Measurements from ENCODE around the gene HMCN2. TPM values are rescaled to one million over a fixed set of nuclear protein-coding genes. Genes with fewer than 3 reads are reported as not detected.

The HMCN2 gene
- polyA plus RNA-seq, 2 of the 4 experiments (the other 2 are of a cell fraction), result 0.01 TPM; not detected in 1

DNA sequence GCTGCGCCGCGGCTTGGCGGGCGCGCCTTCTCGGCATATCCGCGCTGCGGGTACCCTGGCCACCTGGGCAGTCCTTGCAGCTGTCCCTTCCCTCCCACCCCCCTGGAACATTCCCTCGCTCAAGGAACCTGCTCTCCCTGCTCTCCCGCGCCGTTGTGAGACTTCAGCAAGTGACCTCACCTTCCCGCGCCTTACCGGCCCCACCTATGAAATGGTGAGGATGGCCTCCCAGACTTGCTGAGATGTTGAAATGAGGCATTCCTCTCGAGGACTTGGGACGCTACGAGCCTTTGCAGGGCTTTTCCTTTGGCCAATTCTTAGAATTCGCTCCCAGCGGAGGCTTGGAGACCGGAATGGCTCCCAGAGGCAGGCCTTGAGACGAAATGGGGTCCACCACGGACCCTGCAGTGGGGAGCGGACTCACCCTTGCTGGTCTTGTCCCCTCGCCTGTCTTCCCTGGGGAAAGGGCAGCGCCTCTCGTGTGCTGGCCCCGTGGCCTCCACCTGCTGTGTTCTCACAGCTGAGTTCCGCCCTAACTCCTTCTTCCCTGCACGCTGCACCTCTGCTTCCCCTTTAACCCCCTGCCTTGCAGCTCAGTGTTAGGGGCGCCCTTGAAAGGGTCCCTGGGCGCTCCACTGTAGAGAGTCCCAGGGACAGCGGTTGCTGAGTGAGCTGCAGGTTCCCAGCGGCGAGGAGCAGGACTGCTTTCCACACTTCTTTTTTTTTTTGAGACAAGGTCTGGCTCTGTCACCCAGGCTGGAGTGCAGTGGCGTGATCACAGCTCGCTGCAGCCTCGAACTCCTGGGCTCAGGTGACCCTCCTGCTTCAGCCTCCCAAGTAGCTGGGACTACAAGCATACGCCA, 907 bp downstream of the HMCN2 start:
- H3K27ac ChIP-seq, result no peak overlapping the region
- ChIA-PET POLR2A (no interaction called here), CTCF (interaction anchor here (1.2 to 1.9 kb wide), 3 partner anchors 23 to 159 kb away, joined by 3 to 8 read pairs (median 7); no protein-coding TSS in a partner anchor)
- FAIRE-seq (no peak), ATAC-seq (peak in 1 of 2 experiments; percentile 48; a peak in 3 of 6 replicates), DNase-seq (ENCODE audit: low read depth in 1 of 2, low spot score in 1 of 2) (no peak)
- peaks cover 11% of the 10 kb centered on the region for H3K4me1 ChIP-seq
- H3K9me3 ChIP-seq, result no peaks in the 10 kb centered on the region
- 31% methylated on average over 35 of the region's 41 CpGs for WGBS (ENCODE audit: missing lambda C conversion rate)
- TF ChIP-seq RFX5 (IDR thresholded peaks at IDR 0.05), result no peak
- no peak for TF ChIP-seq SMC3 (IDR thresholded peaks at IDR 0.05)
- TF ChIP-seq, protein P1, sequence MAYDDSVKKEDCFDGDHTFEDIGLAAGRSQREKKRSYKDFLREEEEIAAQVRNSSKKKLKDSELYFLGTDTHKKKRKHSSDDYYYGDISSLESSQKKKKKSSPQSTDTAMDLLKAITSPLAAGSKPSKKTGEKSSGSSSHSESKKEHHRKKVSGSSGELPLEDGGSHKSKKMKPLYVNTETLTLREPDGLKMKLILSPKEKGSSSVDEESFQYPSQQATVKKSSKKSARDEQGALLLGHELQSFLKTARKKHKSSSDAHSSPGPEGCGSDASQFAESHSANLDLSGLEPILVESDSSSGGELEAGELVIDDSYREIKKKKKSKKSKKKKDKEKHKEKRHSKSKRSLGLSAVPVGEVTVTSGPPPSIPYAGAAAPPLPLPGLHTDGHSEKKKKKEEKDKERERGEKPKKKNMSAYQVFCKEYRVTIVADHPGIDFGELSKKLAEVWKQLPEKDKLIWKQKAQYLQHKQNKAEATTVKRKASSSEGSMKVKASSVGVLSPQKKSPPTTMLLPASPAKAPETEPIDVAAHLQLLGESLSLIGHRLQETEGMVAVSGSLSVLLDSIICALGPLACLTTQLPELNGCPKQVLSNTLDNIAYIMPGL (CRISPR knock-in tag; IDR thresholded peaks at IDR 0.05; ENCODE audit: borderline replicate concordance), result no peak
- TF ChIP-seq CBX8 (IDR thresholded peaks at IDR 0.05), result no peak
- TF ChIP-seq SREBF2 (IDR thresholded peaks at IDR 0.05), result no peak
- TF ChIP-seq FOSB (CRISPR knock-in tag; IDR thresholded peaks at IDR 0.05), result no peak
- H3K4me2 ChIP-seq, result peak overlapping the region; percentile 94
- peak overlapping the region; percentile 31; the same call in 2 of the 3 replicates for H3K4me3 ChIP-seq

DNA sequence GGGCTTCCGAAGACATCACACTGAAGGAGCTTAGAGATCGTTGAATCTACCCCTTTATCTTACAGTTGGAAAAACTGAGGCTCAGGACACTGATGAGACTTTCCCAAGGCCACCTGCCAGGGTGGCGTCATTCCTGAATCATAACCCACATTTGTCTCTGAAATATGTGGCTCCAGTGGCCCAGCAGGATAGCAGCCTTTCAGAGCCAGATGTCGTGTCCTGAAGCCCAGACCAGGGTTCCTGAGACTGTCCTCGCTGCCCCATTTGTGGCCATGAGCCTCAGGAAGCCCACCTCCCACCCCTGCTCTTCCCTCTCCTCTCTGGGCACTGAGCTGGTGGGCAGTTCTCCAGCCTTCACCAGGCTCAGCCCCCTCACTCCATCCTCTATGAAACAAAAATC, 2.4 kb downstream of the HMCN2 start:
- H3K27ac ChIP-seq, result no peak overlapping the region
- DNase-seq (ENCODE audit: low read depth in 1 of 2, low spot score in 1 of 2) (no peak), ATAC-seq (no peak), FAIRE-seq (no peak)
- H3K9me3 ChIP-seq, result no peaks in the 10 kb centered on the region
- POLR2A ChIA-PET, result interaction anchor here (0.5 kb wide), 1 partner anchor 420 kb away, joined by 8 read pairs; no protein-coding TSS in a partner anchor
- WGBS (ENCODE audit: missing lambda C conversion rate), result 56% methylated on average over 5 of the region's 5 CpGs
- TF ChIP-seq RARB (CRISPR knock-in tag; IDR thresholded peaks at IDR 0.05) (no peak), POLR2AphosphoS2 (conservative IDR thresholded peaks at IDR 0.05; ENCODE audit: low read length) (no peak), HOXB13 (CRISPR knock-in tag; IDR thresholded peaks at IDR 0.05; ENCODE audit: low read depth) (no peak), JUNB (IDR thresholded peaks at IDR 0.05) (no peak), SMC3 (IDR thresholded peaks at IDR 0.05) (no peak), CHD2 (IDR thresholded peaks at IDR 0.05; ENCODE audit: low read length, partially characterized antibody) (no peak), EP300 (IDR thresholded peaks at IDR 0.05) (no peak)
- H3K4me1 ChIP-seq, result peaks cover 11% of the 10 kb centered on the region
- CTCF ChIA-PET, result interaction anchor here (0.6 to 1.4 kb wide), 3 partner anchors 17 to 74 kb away, joined by 3 to 4 read pairs (median 3); no protein-coding TSS in a partner anchor
- H3K4me2 ChIP-seq, result no peak overlapping the region
- no peak overlapping the region for H3K4me3 ChIP-seq

DNA sequence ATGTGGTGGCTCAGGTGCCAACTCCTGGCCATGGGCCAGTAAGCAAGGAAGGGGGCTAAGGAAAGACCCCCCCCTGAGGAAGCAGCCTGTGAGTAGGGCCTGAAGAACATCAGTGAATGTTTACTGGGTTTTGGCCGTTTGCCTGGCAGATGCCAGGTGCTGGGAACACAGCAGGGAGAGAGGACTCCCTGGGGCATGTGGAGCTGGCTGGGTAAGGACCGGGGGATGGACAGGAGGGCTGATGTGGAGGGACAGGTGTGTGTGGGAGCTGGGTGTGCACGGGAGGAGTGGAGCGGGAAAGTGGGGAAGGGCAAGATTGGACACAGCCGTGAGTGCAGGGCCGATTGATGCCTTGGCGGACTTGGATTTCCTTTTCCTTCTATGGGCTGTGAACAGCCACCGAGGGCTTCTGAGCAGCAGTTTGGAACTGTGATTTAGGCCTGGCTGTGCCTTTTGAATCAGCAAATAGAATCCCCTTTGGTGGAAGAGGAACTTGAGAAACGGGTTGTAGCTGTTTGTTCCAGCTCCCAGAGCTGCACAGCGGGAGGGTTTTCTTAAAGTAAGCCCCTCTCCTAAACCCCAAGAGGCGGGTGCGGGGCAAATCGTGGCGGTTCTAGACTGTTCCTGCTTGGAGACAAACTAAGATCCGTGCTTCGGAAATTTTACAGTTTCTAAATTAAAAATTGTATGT, 3.1 kb downstream of the HMCN2 start:
- POLR2A ChIA-PET, result interaction anchor here (0.5 kb wide), 1 partner anchor 419 kb away, joined by 8 read pairs; no protein-coding TSS in a partner anchor
- Histone ChIP-seq H3K9me3 (no peaks in the 10 kb centered on the region), H3K4me3 (no peak overlapping the region), H3K4me1 (peaks cover 11% of the 10 kb centered on the region), H3K27ac (no peak overlapping the region), H3K4me2 (no peak overlapping the region)
- ATAC-seq, result no peak
- WGBS (ENCODE audit: missing lambda C conversion rate), result 59% methylated on average over 16 of the region's 16 CpGs
- CTCF ChIA-PET, result interaction anchor here (0.6 to 1.0 kb wide), 2 partner anchors 16 to 48 kb away, joined by 3 to 4 read pairs; no protein-coding TSS in a partner anchor
- no peak for FAIRE-seq
- no peak for DNase-seq (ENCODE audit: low read depth in 1 of 2, low spot score in 1 of 2)
- TF ChIP-seq CHD2 (IDR thresholded peaks at IDR 0.05; ENCODE audit: low read length, partially characterized antibody) (no peak), TP53 (CRISPR knock-in tag; IDR thresholded peaks at IDR 0.05) (no peak), ZC3H11A (IDR thresholded peaks at IDR 0.05) (no peak), MAZ (IDR thresholded peaks at IDR 0.05; ENCODE audit: borderline replicate concordance, low read depth, low read length) (no peak), FOSL2 (IDR thresholded peaks at IDR 0.05) (no peak), FOSL2 (CRISPR knock-in tag; IDR thresholded peaks at IDR 0.05) (no peak), KDM1A (IDR thresholded peaks at IDR 0.05; ENCODE audit: low read depth) (no peak), GATA3 (IDR thresholded peaks at IDR 0.05; ENCODE audit: borderline replicate concordance) (no peak)
- TF ChIP-seq, protein P2, sequence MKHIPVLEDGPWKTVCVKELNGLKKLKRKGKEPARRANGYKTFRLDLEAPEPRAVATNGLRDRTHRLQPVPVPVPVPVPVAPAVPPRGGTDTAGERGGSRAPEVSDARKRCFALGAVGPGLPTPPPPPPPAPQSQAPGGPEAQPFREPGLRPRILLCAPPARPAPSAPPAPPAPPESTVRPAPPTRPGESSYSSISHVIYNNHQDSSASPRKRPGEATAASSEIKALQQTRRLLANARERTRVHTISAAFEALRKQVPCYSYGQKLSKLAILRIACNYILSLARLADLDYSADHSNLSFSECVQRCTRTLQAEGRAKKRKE (CRISPR knock-in tag; IDR thresholded peaks at IDR 0.05; ENCODE audit: low read depth), result no peak
- TF ChIP-seq, protein P3, sequence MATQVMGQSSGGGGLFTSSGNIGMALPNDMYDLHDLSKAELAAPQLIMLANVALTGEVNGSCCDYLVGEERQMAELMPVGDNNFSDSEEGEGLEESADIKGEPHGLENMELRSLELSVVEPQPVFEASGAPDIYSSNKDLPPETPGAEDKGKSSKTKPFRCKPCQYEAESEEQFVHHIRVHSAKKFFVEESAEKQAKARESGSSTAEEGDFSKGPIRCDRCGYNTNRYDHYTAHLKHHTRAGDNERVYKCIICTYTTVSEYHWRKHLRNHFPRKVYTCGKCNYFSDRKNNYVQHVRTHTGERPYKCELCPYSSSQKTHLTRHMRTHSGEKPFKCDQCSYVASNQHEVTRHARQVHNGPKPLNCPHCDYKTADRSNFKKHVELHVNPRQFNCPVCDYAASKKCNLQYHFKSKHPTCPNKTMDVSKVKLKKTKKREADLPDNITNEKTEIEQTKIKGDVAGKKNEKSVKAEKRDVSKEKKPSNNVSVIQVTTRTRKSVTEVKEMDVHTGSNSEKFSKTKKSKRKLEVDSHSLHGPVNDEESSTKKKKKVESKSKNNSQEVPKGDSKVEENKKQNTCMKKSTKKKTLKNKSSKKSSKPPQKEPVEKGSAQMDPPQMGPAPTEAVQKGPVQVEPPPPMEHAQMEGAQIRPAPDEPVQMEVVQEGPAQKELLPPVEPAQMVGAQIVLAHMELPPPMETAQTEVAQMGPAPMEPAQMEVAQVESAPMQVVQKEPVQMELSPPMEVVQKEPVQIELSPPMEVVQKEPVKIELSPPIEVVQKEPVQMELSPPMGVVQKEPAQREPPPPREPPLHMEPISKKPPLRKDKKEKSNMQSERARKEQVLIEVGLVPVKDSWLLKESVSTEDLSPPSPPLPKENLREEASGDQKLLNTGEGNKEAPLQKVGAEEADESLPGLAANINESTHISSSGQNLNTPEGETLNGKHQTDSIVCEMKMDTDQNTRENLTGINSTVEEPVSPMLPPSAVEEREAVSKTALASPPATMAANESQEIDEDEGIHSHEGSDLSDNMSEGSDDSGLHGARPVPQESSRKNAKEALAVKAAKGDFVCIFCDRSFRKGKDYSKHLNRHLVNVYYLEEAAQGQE (IDR thresholded peaks at IDR 0.05), result no peak
- TF ChIP-seq, protein P4, sequence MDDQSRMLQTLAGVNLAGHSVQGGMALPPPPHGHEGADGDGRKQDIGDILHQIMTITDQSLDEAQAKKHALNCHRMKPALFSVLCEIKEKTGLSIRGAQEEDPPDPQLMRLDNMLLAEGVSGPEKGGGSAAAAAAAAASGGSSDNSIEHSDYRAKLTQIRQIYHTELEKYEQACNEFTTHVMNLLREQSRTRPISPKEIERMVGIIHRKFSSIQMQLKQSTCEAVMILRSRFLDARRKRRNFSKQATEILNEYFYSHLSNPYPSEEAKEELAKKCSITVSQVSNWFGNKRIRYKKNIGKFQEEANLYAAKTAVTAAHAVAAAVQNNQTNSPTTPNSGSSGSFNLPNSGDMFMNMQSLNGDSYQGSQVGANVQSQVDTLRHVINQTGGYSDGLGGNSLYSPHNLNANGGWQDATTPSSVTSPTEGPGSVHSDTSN (IDR thresholded peaks at IDR 0.05), result no peak
- TF ChIP-seq, protein P5, sequence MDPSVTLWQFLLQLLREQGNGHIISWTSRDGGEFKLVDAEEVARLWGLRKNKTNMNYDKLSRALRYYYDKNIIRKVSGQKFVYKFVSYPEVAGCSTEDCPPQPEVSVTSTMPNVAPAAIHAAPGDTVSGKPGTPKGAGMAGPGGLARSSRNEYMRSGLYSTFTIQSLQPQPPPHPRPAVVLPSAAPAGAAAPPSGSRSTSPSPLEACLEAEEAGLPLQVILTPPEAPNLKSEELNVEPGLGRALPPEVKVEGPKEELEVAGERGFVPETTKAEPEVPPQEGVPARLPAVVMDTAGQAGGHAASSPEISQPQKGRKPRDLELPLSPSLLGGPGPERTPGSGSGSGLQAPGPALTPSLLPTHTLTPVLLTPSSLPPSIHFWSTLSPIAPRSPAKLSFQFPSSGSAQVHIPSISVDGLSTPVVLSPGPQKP (IDR thresholded peaks at IDR 0.05; ENCODE audit: low read depth, low read length), result no peak
